BJ (cell line): ENCODE results near the gene TMEFF2. TPM values are rescaled to one million over a fixed set of nuclear protein-coding genes. Genes with fewer than 3 reads are reported as not detected.
"Not testable (repeated sequence)": the region's sequence is repeated elsewhere in the genome, so short reads cannot be mapped to it uniquely, and the experiment has no call there.

Experiments used
- CTCF ChIA-PET: fragments of 350-600 bp; formaldehyde crosslinking; extraction: SDS; loops from one replicate; lab custom pipeline; 2021; ENCODE audit warnings: antibody characterized with exemption, inconsistent platforms; lab: Yijun Ruan, JAX
- POLR2A ChIA-PET: fragments of 300-600 bp; sonication (Branson Sonifier 250); formaldehyde crosslinking; extraction: SDS; loops from one replicate; lab custom pipeline; 2021; ENCODE audit warnings: antibody characterized with exemption; lab: Charles Lee
- DNase-seq: peaks from one replicate; pipeline ENCODE4 v3.0.0-alpha.2; 2011; ENCODE audit warnings: low read depth
- H3K27me3 ChIP-seq: 2 replicates; pipeline ENCODE4 v1.6.0; 2011; ENCODE audit warnings: low read length; ENCODE audit not compliant: control insufficient read depth, insufficient read depth
- H3K36me3 ChIP-seq: 2 replicates; pipeline ENCODE4 v1.5.1; 2011; ENCODE audit warnings: low read length; ENCODE audit not compliant: control insufficient read depth, insufficient read depth
- H3K4me3 ChIP-seq: 2 replicates; pipeline ENCODE4 v1.5.1; 2011; ENCODE audit warnings: low read depth, mild to moderate bottlenecking, control low read depth, low read length
- polyA plus RNA-seq: library from polyadenylated mRNA; depleted of rRNA; stranded (reverse); fragments of >200 nt; gene quantifications from 2 replicates; pipeline ENCODE4 v1.2.3, GENCODE V29; 2011
- TF ChIP-seq, protein P1 (sequence below): IDR thresholded peaks from 2 replicates; pipeline ENCODE4 v1.5.1; 2011; ENCODE audit warnings: low read depth, mild to moderate bottlenecking, control low read depth, inconsistent platforms, low read length, moderate library complexity; ENCODE audit not compliant: insufficient read depth

TMEFF2 gene
- polyA plus RNA-seq, 1 experiment = 0.33 TPM

DNA sequence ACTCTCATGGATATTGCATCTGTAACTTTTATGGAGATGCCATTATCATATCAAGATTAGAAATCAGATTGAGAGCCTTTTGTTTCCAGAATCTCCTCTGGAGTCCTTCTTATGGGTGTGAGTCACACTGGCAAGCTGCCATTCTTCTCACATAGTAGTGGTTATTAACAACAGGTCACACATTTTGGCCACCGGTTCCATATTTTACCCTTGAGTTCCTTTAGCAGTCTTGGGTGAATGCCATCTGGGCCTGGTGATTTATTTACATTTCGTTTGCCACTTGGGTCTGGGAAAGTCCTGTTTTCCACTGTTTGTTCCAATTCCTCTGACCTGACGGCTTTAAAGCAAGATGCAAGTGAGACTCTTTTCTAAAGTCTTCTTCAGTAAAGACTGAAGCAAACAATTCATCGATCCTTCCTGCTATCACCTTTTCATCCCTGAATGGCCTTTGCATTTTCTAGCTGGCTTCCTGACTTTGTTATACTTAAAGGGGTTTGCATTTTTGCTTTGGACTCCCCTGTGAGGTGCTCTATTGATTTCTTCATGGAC is 267.3 kb downstream of the TMEFF2 start:
- ChIA-PET POLR2A (no interaction called here), CTCF (interaction anchor here (0.7 kb wide), 1 partner anchor 127 kb away, joined by 3 read pairs; no protein-coding TSS in a partner anchor)
- Histone ChIP-seq H3K36me3 (no peaks in the 10 kb centered on the region), H3K27me3 (no peaks in the 10 kb centered on the region), H3K4me3 (no peak overlapping the region)
- TF ChIP-seq, protein P1, sequence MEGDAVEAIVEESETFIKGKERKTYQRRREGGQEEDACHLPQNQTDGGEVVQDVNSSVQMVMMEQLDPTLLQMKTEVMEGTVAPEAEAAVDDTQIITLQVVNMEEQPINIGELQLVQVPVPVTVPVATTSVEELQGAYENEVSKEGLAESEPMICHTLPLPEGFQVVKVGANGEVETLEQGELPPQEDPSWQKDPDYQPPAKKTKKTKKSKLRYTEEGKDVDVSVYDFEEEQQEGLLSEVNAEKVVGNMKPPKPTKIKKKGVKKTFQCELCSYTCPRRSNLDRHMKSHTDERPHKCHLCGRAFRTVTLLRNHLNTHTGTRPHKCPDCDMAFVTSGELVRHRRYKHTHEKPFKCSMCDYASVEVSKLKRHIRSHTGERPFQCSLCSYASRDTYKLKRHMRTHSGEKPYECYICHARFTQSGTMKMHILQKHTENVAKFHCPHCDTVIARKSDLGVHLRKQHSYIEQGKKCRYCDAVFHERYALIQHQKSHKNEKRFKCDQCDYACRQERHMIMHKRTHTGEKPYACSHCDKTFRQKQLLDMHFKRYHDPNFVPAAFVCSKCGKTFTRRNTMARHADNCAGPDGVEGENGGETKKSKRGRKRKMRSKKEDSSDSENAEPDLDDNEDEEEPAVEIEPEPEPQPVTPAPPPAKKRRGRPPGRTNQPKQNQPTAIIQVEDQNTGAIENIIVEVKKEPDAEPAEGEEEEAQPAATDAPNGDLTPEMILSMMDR = no peak
- no peak for DNase-seq

DNA sequence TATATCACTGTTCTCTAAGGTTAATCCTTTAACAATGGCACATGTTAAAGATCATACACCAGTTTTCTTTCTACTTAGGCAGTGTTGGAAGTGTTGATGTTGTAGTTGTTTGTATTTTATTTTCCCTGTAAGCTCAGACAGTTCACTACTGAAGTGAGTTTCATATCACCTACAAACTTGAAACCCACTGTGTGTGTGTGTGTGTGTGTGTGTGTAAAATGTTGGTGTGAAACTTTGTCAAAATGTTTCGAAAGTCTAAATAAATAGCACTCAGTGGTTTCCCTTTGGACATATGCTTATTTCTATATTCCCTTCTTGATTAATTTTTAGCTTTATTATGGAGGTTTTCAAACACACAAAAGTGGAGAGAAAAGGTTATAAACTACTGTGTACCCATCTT is 268.1 kb downstream of the TMEFF2 start:
- CTCF ChIA-PET = no interaction called here
- Histone ChIP-seq H3K27me3 (no peaks in the 10 kb centered on the region), H3K36me3 (no peaks in the 10 kb centered on the region), H3K4me3 (no peak overlapping the region)
- POLR2A ChIA-PET = no interaction called here
- TF ChIP-seq, protein P1 = no peak
- DNase-seq = no peak

DNA sequence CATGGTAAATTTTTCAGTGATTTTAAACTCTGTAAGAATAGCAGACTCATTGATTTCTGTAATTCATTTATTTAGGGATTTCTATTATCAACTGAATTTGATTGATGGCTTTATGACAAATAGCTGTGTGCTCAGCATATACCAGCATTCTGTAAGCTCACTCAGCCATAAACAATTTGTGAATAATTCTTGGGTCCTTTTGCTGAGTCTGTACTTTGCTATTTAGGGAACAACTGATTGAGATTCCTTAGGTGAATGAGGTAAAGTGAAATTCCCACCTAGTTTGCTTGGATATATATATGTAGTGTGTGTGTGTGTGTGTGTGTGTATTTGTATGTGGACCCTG is 271.1 kb downstream of the TMEFF2 start:
- Histone ChIP-seq H3K36me3 (no peaks in the 10 kb centered on the region), H3K4me3 (no peak overlapping the region), H3K27me3 (no peaks in the 10 kb centered on the region)
- no peak for DNase-seq
- TF ChIP-seq, protein P1 = no peak
- POLR2A ChIA-PET = no interaction called here
- CTCF ChIA-PET = interaction anchor here (0.6 kb wide), 1 partner anchor 12 kb away, joined by 3 read pairs; no protein-coding TSS in a partner anchor

DNA sequence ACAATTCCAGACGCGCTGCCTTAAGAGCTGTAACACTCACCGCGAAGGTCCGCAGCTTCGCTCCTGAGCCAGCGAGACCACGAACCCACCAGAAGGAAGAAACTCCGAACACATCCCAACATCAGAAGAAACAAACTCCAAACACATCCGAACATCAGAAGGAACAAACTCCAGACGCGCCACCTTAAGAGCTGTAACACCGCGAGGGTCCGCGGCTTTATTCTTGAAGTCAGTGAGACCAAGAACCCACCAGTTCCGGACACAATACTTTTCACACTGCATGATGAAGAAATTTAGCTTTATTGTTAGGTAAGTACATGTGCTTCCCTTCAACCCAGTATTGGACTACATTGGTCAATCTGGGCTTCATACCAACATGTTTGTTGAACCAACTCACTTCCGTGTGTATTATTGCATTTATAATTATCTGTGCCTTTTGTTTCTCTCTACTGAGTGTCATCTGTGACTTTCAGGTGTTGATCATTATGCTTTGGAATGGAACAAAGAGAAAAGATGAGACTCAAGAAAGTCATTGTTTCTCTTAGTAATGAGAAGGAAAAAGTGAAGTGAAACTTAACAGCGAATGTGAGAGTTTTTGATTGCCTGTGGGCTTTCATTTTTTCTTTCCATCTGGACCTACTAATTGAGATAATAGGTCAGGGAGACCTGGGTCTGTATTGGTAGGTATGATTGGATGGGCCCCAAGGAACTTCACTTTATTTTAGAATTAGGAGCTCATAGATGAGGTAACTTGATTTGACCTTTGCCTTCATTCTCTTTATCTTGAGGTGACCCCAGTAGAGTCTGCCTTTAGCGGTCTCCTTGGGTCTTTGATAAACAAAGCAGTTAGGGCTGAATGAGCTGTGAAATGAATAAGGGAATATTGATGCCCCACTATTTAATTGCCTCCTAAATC is 271.7 kb downstream of the TMEFF2 start:
- POLR2A ChIA-PET = no interaction called here
- DNase-seq = no peak
- Histone ChIP-seq H3K27me3 (no peaks in the 10 kb centered on the region), H3K36me3 (no peaks in the 10 kb centered on the region), H3K4me3 (no peak overlapping the region)
- CTCF ChIA-PET = interaction anchor here (0.6 kb wide), 1 partner anchor 11 kb away, joined by 3 read pairs; no protein-coding TSS in a partner anchor
- TF ChIP-seq, protein P1 = no peak

DNA sequence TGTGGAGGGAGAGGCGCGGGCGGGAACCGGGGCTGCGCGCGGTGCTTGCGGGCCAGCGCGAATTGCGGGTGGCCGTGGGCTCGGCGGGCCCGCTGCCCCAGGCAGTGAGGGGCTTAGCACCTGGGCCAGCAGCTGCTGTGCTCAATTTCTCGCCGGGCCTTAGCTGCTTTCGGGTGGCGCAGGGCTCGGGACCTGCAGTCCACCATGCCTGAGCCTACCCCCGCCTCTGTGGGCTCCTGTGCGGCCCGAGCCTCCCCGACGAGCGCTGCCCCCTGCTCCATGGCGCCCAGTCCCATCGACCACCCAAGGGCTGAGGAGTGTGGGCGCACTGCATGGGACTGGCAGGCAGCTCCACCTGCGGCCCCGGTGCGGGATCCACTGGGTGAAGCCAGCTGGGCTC is 273.1 kb downstream of the TMEFF2 start:
- DNase-seq, CTCF ChIA-PET, POLR2A ChIA-PET, H3K36me3 ChIP-seq, H3K4me3 ChIP-seq, H3K27me3 ChIP-seq: not testable (repeated sequence)
